SHP77 treated with DMSO at 0.1 percent for 48 hours (cell line): ENCODE measurements around the gene WDR86.

ENCODE experiments used
- DNase-seq: peaks from one replicate; lab custom pipeline; 2025; lab: John Stamatoyannopoulos, UW

Gene WDR86

DNA sequence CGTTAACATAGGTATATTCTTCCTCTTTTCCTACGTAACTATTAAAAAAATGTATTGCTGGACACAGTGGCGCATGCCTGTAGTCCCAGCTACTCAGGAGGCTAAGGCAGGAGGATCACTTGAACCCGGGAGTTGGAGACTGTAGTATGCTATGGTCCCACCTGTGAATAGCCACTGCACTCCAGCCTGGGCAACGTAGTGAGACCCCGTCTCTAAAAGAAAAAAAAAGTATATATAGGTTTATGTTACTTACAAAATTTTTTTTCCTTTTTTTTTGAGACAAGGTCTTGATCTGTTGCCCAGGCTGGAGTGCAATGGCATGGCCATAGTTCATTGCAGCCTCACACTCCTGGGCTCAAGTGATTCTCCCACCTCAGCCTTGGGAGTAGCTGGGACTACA is 62.6 kb downstream of the WDR86 start:
- DNase-seq = no peak

DNA sequence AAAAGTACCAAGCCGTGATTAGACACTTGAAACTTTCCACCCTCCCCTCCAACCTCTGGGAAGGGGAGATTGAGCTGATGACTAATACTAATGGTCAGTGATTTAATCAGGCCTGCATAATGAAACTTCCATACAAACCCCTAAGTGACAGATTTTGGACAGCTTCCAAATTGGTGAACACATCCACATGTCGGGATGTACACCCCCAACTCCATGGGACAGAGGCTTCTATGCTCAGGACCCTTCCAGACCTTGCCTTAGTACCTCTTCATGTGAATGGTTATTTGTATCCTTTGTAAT is 63.4 kb downstream of the WDR86 start:
- no peak for DNase-seq

GRCh38 chr7:151345576-151346469 is 64.0 kb downstream of the WDR86 start:
- DNase-seq = no peak

DNA sequence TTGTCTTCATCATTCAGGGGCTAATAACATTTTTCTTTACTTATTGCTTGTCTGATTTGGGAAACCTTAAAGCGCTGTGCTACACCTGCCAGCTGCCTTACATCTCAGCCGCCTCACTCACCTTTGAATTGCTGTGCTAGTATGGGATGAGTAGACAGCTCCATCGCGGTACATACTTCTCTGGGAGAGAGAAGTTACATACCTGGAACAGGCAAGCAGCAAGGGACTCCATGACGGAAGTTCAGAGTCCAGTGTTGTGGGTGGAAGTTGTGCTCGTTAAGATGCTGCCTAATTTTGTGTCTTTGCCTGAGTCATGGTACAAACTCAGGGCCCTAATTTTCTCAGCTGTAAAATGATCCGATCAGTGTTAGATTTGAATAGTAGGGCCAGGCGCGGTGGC is 66.3 kb downstream of the WDR86 start:
- no peak for DNase-seq

- no peak for DNase-seq
These were observed 67.0 kb downstream of the WDR86 start for GRCh38 chr7:151342811-151343210.

DNA sequence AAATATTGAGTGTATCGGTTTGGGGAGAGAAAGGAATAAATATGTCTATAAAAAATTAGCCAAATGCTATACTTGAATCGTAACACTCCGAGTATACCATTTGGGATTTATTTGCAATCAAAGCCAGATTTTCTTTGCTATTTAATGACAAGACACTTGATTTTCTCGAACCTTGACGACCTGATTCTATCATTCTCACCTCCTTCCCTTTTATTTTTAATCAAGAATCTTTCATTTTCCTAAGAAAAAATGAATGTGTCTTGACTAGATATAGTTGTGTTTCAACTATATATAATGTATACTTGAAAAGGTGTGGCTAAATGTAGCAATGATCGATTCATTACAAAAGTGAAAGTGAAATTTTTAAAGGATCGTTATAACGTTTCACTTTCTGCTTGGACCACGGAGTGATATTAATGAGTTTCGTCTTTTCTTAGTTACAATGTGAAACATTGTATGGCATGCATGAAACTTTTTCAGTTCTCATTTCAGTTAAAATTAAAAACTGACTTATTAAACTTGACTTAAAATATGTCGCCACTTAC is 67.7 kb downstream of the WDR86 start:
- no peak for DNase-seq

- DNase-seq = peak; percentile 54
These were observed 68.3 kb downstream of the WDR86 start, which contains the start of gene NUB1 for GRCh38 chr7:151341357-151342101. Gene NUB1 (plus strand): TSS chr7:151341812. CDS start chr7:151345350, 3,538 bp downstream.

GRCh38 chr7:151340794-151341356 is 69.0 kb downstream of the WDR86 start:
- no peak for DNase-seq

GRCh38 chr7:151339651-151340382 is 70.0 kb downstream of the WDR86 start:
- no peak for DNase-seq

DNA sequence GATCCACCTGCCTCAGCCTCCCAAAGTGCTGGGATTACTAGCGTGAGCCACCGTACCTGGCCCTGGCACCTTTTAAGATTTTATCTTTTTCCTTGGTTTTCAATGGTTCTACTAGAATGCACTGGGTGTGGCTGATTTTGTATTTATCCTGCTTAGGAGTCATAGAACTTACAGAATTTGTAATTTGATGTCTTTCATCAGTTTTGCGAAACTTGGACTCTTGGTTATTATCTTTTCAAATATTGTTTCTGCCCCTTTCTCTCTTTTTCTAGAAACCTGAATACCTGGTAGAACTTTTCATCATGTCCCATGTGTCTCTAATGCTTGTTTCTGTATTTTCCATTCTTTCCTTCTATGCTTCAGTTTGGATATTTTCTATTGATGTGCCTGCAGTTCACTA is 71.0 kb downstream of the WDR86 start:
- DNase-seq = no peak

DNA sequence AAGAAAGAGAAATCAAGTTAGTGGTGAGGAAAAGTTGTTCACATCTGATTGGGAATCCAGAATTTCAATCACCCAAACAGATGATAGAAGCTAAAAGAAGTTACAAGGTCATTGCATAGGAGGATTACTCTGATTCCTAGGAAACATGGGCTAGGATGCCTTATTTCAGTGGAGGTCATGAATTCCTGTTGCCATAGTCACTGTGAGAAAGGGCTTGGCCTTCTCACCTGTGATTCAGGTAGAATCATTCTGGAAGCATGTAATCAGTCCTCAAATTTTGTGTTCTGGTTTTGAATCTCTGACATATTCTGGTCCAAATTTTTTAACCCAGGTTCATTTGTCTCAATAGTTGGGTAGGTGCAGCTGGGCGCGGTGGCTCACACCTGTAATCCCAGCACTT is 72.5 kb downstream of the WDR86 start:
- DNase-seq = no peak

GRCh38 chr7:151336027-151336708 is 73.7 kb downstream of the WDR86 start:
- no peak for DNase-seq

- DNase-seq = no peak
These were observed 75.2 kb downstream of the WDR86 start for GRCh38 chr7:151334628-151335027.
